Activated T-cell treated with anti-CD3 and anti-CD28 coated beads, Interleukin-2, amount 50 U/mL, for 4 hours (primary cell): ENCODE measurements around the gene MRPS31. TPM values are rescaled to one million over a fixed set of nuclear protein-coding genes. Genes with fewer than 3 reads are reported as not detected.
"Not testable (repeated sequence)": the region's sequence is repeated elsewhere in the genome, so short reads cannot be mapped to it uniquely, and the experiment has no call there.

Source experiments
- ATAC-seq, 2 donors: fragments of 200-7000 bp; cut with Tn5 transposase; one replicate each; pipeline ENCODE4 v1.10.0; 2021
- DNase-seq: peaks from one replicate; pipeline ENCODE4 v3.0.0-alpha.2; 2020
- H3K27me3 Mint-ChIP-seq: one replicate; pipeline ENCODE4 v1.8.0; 2021; ENCODE audit warnings: low read depth, mixed read lengths
- H3K36me3 Mint-ChIP-seq: one replicate; pipeline ENCODE4 v1.8.0; 2022; ENCODE audit warnings: mixed read lengths; ENCODE audit not compliant: insufficient read depth
- H3K4me1 Mint-ChIP-seq: one replicate; pipeline ENCODE4 v1.8.0; 2021; ENCODE audit warnings: low read depth, mixed read lengths
- H3K4me3 Mint-ChIP-seq: one replicate; pipeline ENCODE4 v1.8.0; 2021; ENCODE audit warnings: mild to moderate bottlenecking, moderate library complexity, mixed read lengths
- H3K9me3 Mint-ChIP-seq: one replicate; pipeline ENCODE4 v1.8.0; 2021; ENCODE audit warnings: mixed read lengths
- total RNA-seq, 3 donors: library from RNA; stranded (reverse); gene quantifications; one replicate each; pipeline ENCODE4 v1.2.1, GENCODE V29; 2021

Gene MRPS31
- total RNA-seq, 3 donors from 2014 or later, result 43.6 to 48.4 (median 46.4) TPM

DNA sequence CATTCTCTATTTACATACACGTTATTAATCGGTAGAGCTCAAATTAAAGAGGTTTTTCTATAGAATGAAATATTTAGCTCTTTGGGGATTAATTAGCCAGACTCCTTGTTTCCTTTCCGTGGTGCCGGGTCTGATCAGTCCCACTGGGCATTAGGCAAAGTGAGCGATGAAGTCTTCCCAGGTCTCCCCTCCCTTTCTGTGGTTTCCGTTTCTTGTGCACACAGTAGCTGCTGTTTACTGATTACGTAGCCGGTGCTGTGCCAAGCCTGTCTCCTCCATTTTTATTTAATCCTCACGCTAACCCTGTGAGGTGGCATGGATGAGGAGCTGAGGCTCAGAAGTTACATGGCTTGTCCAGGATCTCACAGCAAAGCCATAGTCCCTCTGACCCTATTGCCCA lies 27.4 kb upstream of the MRPS31 start:
- ATAC-seq, result peak; percentile 40 to 52
- H3K4me3 Mint-ChIP-seq, result peak overlapping the region; percentile 47

DNA sequence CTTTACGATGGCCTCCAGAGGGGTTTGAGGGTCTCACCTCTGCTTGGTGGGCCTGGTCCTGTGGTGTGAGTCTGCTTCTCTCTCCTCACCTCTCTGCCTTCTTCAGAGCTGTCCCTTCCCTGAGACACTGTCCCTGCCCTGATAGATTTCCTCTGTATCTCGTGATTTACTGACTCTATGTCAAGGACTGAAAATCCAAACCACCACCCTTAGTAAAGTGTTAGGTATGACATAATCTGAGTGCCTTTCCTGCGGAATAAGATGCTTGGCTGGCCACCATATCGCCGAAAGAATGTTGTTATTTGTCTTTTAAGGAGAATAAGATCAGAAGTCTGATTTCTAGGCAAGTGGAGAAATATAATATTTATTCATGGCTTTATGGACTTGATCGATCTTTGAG lies 25.7 kb upstream of the MRPS31 start:
- H3K9me3 Mint-ChIP-seq, result no peaks in the 10 kb centered on the region
- peaks cover 18% of the 10 kb centered on the region for H3K36me3 Mint-ChIP-seq
- H3K4me1 Mint-ChIP-seq, result peaks cover 19% of the 10 kb centered on the region
- ATAC-seq (no peak), DNase-seq (no peak)
- H3K27me3 Mint-ChIP-seq, result no peaks in the 10 kb centered on the region
- H3K4me3 Mint-ChIP-seq, result no peak overlapping the region

More for the DNA sequence above, 27.4 kb upstream of the MRPS31 start:
- Mint-ChIP-seq H3K4me1 (peaks cover 13% of the 10 kb centered on the region), H3K36me3 (peaks cover 21% of the 10 kb centered on the region), H3K9me3 (no peaks in the 10 kb centered on the region), H3K27me3 (no peaks in the 10 kb centered on the region)
- no peak for DNase-seq

DNA sequence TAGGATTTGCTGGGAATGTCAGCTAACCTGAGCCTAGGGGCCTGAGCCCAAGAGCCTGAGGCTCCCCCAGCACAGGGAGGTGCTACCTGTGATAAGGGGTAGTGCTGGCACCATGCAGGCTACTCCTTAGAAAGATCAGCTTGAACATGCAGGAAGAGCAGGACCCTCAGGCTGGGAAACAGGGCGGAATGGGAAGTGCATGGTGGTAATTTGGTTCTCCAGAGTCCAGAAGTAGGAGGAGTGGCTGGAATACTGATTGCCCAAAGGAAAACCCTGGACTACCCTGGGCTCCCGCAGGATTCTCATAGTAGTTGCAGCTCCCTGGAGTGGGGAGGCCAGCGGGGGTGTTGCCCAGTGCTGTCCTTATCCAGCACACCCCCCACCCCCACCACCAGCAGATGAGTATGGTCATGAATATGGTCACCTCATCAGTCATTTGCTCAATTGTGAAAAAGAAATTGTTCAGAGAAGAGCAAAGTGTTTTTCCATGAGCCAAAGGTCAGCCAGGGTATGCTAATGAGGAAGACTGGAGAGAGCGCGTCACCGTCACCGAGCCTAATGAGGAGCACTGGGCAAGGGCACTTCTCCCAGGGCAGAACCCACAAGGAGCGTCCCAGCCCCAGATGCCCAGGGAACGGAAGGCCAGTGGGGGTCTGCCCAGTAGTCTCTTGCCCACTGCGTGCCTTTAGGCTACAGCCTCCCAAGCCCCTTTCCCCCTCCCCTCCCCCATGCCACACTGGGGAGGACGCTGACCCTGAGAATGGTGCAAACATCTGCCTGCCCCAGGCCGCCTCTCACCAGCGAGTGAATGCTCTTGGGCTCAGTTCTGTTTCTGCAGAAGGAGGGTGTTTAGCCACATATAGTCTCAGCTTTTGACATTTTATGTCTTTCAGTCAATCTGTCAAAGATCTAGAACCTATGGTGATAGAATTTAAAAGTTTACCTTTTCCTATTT lies 23.7 kb upstream of the MRPS31 start:
- H3K9me3 Mint-ChIP-seq, result no peaks in the 10 kb centered on the region
- no peak for ATAC-seq
- no peak overlapping the region for H3K4me3 Mint-ChIP-seq
- peaks cover 22% of the 10 kb centered on the region for H3K4me1 Mint-ChIP-seq
- H3K36me3 Mint-ChIP-seq, result peaks cover 9% of the 10 kb centered on the region
- H3K27me3 Mint-ChIP-seq, result no peaks in the 10 kb centered on the region
- no peak for DNase-seq

DNA sequence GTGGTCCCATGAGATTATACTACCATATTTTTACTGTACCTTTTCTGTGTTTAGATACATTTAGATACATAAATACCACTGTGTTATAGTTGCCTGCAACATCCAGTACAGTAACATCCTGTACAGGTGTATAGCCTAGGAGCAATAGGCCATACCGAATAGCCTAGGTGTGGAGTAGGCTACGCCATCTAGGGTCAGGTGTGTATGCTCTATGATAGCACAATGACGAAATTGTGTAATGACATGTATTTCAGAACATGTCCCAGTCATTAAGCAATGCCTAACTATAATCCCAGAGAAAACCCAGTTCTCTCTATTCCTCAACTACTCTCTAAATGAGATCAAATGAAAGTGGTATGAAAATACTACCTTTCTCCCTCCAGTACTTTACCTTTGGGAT lies 22.3 kb upstream of the MRPS31 start:
- peaks cover 1% of the 10 kb centered on the region for H3K36me3 Mint-ChIP-seq
- no peak overlapping the region for H3K4me3 Mint-ChIP-seq
- DNase-seq (no peak), ATAC-seq (no peak)
- H3K9me3 Mint-ChIP-seq, result no peaks in the 10 kb centered on the region
- no peaks in the 10 kb centered on the region for H3K27me3 Mint-ChIP-seq
- peaks cover 16% of the 10 kb centered on the region for H3K4me1 Mint-ChIP-seq

DNA sequence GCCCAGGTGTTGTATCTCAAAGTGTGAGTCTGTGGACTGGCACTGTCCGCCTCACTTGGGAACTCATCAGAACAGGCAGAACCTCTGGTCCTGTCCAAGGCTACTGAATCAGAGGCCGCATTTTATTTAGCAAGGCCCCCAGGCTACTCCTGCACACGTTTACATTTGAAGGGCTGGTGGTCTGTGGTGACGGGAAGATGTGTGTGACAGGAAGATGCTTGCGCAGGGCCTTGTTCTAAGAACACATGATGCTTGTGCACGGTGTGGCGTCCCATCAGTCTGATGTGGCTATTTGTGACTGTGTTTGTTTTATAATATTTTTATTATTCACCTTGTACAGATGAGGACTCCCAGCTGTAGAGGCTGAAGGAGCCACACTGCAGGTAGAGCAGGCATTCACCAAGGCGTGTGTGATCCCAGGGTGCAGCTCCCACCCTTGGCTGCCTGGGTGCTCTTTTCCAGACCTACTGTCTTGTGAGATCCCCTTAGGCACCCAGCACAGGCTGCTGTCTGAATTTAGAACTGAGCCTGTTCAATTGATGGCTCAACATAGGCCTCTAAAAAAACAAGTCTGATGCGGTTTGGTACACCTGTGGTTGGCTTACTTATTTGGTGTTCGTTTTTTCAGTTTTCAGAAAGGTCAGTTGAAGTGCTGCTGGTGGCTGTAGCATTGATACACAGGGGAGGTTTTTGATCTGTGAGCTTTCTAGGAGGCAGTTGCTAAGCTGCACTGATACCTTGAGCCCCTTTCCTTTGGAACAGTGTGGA lies 21.5 kb upstream of the MRPS31 start:
- H3K27me3 Mint-ChIP-seq, result no peaks in the 10 kb centered on the region
- peaks cover 1% of the 10 kb centered on the region for H3K36me3 Mint-ChIP-seq
- peaks cover 15% of the 10 kb centered on the region for H3K4me1 Mint-ChIP-seq
- H3K9me3 Mint-ChIP-seq, result no peaks in the 10 kb centered on the region
- no peak overlapping the region for H3K4me3 Mint-ChIP-seq
- no peak for DNase-seq
- no peak for ATAC-seq

DNA sequence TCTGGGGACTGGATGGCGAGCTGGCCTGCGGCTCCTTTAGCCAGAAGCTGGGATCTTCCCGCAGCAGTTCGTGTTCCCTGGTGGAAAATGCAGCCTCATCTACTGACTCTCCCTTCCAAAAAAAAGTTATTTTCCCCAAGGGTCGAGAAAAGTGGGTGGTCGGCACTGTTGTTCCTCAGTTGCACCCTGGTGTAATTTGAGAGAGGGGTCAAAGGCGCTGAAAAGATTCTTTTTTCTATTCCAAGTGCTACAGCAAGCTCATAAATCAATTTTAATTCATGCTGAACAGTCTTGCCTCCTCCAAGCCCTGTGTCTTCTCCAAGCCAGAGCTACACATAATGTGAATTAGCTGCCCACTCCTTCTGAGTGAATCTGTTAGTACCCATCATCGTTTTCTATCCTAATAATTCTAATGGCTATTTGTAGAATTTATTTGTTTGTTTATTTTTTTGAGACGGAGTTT lies 19.2 kb upstream of the MRPS31 start:
- H3K4me3 Mint-ChIP-seq, result peak overlapping the region; percentile 75
- no peaks in the 10 kb centered on the region for H3K9me3 Mint-ChIP-seq
- H3K36me3 Mint-ChIP-seq, result no peaks in the 10 kb centered on the region
- H3K27me3 Mint-ChIP-seq, result no peaks in the 10 kb centered on the region
- H3K4me1 Mint-ChIP-seq, result peaks cover 21% of the 10 kb centered on the region
- no peak for DNase-seq
- no peak for ATAC-seq

DNA sequence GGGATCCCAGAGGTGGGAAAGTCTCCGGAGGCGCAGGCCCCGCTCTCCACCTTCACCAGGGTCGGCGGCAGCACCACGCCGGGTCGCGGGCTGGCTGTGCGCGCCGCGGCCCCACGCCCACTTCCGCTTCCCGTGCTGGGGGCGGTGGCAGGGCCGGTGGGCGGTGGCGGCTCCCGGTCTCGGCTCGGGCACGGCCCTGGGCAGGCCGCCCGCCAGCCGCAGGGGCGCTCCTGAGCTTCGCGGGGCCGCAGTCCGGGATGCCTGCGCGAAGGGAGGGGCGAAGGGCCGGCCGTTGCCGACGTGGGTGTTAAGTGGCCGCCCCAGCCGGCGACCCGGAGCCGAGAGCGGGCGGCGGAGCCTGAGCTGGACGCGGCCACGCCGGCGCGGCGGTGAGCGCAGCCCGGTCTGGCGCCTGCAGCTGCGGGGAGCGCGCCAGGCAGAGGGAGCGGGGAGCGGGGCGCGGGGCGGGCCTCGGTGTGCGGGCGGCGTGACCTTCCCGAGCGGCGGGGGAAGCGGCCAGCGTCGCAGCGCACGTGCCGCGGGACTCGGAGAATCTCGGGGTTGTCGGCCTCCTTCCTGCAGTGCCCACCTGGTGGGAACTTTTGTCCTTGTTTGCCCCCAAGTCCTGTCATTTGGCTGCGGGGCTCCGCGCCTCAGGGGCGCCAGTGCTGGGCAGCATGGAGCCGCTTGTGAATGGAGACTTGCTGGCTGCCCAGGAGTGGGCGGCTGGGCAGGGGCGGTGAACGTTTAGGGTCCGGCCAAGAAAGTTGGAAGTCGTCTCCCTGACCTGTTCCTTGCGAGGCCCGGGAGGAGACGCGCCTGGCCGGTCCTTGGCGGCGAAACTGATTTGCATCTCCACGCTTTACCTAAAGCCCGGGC lies 18.5 kb upstream of the MRPS31 start, which contains the start of gene SLC25A15:
Gene SLC25A15, plus strand, starts transcription at position 337 of the 879 bp plus-strand sequence. CDS start 3,616 bp downstream, outside the sequence.
- no peaks in the 10 kb centered on the region for H3K9me3 Mint-ChIP-seq
- peak; percentile 88 to 92 for ATAC-seq
- H3K4me1 Mint-ChIP-seq, result peaks cover 21% of the 10 kb centered on the region
- peak; percentile 66 for DNase-seq
- H3K36me3 Mint-ChIP-seq, result no peaks in the 10 kb centered on the region
- H3K27me3 Mint-ChIP-seq, result no peaks in the 10 kb centered on the region
- peak within 1 kb of the TSS; percentile 77 for H3K4me3 Mint-ChIP-seq

DNA sequence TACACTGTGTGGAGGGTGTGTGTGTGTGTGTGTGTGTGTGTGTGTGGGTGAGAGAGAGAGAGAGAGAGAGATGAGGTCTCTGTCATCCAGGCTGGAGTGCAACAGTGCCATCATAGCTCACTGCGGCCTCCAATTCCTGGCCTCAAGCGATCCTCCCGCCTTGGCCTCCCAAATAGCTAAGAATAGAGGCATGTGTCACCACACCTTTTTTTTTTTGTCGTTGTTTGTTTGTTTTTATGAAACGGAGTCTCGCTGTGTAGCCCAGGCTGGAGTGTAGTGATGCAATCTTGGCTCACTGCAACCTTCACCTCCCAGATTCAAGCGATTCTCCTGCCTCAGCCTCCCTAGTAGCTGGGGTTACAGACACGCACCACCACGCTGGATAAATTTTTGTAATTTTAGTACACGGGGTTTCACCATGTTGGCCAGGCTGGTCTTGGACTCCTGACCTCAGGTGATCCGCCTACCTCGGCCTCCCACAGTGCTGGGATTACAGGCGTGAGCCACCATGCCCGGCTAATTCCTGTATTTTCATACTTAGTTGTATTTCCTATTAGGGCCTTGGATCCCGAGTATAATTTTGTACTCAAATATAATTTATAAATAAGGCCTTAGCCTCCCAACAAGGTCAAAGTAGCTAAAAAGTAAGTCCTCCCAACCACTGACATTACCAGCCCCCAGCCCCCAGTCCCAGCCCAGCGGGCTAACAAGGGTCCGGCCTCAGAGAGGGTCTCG lies 17.7 kb upstream of the MRPS31 start:
- not testable (repeated sequence) for H3K9me3 Mint-ChIP-seq, H3K36me3 Mint-ChIP-seq, DNase-seq, H3K27me3 Mint-ChIP-seq, ATAC-seq
- peaks cover 21% of the 10 kb centered on the region for H3K4me1 Mint-ChIP-seq
- peak overlapping the region; percentile 77 for H3K4me3 Mint-ChIP-seq

DNA sequence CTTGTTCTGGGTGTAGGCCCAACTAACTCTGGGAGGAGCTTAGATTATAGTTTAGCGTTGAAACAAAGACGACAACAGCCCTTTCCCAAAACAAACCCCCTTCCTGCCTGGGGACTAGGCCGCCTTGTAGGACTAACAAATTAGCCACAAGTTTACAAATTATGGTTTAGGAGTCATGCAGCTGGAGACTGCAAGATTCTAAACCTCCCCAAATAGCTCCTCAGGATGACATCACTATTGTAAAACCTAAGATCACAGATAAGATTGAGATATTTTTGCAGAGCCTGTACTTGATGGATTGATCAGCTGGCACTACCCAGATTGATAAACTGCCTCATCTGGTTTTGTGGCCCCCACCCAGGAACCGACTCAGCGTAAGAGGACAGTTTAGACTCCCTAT lies 16.1 kb upstream of the MRPS31 start:
- ATAC-seq (no peak), DNase-seq (no peak)
- Mint-ChIP-seq H3K9me3 (no peaks in the 10 kb centered on the region), H3K36me3 (no peaks in the 10 kb centered on the region), H3K4me3 (no peak overlapping the region), H3K27me3 (no peaks in the 10 kb centered on the region), H3K4me1 (peaks cover 19% of the 10 kb centered on the region)

DNA sequence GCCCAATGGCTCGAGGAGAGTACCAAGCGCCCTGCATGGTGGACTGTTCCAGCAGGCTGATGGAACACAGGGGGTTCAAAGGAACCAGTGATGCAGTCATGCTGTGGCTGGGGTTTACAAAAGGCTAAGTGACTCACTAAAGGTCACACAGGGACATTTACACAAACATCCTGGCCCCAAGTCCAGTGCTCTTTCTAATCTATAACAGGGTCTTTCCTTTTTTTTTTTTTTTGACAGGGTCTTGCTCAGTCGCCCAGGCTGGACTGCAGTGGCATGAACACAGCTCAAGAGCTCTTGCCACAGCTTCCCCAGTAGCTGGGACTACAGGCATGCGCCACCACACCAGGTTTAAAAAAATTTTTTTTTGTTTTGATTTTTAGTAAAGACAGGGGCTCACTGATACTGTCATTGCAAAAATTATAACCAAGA lies 15.6 kb upstream of the MRPS31 start:
- Mint-ChIP-seq H3K27me3 (no peaks in the 10 kb centered on the region), H3K36me3 (no peaks in the 10 kb centered on the region), H3K4me3 (no peak overlapping the region), H3K9me3 (no peaks in the 10 kb centered on the region), H3K4me1 (peaks cover 15% of the 10 kb centered on the region)
- DNase-seq (no peak), ATAC-seq (no peak)

DNA sequence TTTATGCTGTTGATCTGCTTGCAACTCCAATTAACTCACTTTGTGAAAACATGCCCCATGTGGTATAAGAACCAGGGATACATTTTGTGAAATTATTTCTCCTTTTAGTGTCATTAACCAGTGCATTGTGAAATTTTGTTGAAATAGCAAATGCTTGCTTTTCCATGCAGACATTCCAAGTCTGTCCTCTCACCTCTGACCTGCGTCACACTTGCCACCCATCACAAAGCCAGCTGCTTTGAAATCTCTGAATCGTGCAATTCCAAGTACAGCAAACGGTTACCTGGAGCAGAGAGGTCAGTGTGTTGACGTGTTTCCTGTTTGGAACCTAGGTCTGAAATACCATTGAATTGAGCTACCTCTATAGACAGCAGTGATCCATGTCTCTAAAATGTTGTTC lies 13.6 kb upstream of the MRPS31 start:
- DNase-seq, result no peak
- no peaks in the 10 kb centered on the region for H3K36me3 Mint-ChIP-seq
- no peak for ATAC-seq
- no peaks in the 10 kb centered on the region for H3K27me3 Mint-ChIP-seq
- peaks cover 11% of the 10 kb centered on the region for H3K4me1 Mint-ChIP-seq
- H3K9me3 Mint-ChIP-seq, result no peaks in the 10 kb centered on the region
- no peak overlapping the region for H3K4me3 Mint-ChIP-seq

DNA sequence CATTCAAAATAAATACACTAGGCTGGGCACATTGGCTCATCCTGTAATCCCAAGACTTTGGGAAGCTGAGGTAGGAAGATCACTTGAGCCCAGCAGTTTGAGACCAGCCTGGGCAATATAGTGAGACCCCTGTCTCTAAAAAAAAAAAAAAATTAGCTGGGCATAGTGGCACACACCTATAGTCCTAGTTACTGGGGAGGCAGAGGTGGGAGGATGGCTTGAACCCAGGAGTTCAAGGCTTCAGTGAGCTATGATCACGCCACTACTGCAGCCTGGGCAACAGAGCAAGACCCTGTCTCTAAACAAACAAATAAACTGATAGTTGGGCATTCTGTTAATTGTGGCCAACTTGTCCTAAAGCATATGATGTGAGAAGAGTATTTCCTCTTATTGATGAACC lies 12.0 kb upstream of the MRPS31 start:
- not testable (repeated sequence) for DNase-seq, H3K4me1 Mint-ChIP-seq, ATAC-seq, H3K9me3 Mint-ChIP-seq, H3K4me3 Mint-ChIP-seq, H3K36me3 Mint-ChIP-seq, H3K27me3 Mint-ChIP-seq

DNA sequence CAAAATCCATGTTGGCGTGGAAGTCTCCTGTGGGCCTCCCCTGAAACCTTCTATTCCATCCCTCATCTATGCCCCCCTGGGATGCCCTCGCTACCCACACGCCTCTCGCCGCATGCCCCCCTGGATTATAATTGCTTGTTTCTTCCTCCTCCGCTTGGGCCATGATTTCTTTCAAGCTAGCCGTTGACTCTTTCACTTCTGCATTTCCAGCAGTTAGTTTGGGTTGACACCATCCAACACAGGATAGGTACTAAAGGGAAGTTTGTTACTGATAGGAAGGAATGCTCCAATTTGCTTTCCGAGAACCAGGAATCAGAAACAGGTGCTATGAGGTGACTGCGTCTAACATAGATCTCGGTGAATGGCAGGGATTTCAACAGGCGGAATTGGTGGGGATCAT lies 10.7 kb upstream of the MRPS31 start:
- ATAC-seq, result no peak
- Mint-ChIP-seq H3K27me3 (no peaks in the 10 kb centered on the region), H3K36me3 (no peaks in the 10 kb centered on the region), H3K4me3 (no peak overlapping the region), H3K9me3 (no peaks in the 10 kb centered on the region), H3K4me1 (peaks cover 13% of the 10 kb centered on the region)
- DNase-seq, result no peak
